NK-92 treated with Interleukin-12 subunit alpha and Interleukin-12 subunit beta, amount 100 ng/mL, for 24 hours (cell line): Measurements from ENCODE around the gene ADGRF4.
"Not testable (repeated sequence)": the region's sequence is repeated elsewhere in the genome, so short reads cannot be mapped to it uniquely, and the experiment has no call there.

Source experiments
- DNase-seq: peaks from one replicate; lab custom pipeline; 2025; lab: John Stamatoyannopoulos, UW

ADGRF4 gene

DNA sequence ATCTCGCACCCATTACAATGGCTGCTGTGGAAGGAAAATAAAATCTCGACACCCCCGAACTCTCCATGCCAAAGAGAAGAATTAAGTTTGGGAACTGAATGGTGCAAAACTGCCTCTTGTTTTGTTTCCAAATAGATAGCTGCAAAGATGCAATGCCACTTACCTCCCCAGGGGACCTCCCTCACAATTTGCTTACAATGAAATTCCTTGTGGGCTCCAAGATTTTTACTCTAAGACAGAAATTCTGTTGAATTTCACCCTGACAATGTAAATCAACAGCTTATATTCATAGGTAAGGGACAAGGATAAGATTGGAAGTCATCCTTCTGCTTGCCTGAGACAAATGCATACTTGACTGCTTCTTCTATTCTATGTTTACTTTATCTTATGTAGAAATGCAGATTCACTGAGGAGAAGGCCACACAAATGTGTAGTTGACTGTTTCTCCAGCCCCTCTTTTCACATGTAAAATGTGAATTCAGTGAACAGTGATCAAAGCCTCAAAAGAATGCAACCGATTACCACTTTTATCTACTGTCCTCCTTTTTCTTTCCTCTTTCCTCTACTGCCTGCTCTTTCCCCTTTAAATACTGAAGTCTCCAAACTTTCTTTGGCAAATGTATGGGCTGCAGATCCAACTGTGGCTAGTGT is 36.6 kb downstream of the ADGRF4 start:
- no peak for DNase-seq

DNA sequence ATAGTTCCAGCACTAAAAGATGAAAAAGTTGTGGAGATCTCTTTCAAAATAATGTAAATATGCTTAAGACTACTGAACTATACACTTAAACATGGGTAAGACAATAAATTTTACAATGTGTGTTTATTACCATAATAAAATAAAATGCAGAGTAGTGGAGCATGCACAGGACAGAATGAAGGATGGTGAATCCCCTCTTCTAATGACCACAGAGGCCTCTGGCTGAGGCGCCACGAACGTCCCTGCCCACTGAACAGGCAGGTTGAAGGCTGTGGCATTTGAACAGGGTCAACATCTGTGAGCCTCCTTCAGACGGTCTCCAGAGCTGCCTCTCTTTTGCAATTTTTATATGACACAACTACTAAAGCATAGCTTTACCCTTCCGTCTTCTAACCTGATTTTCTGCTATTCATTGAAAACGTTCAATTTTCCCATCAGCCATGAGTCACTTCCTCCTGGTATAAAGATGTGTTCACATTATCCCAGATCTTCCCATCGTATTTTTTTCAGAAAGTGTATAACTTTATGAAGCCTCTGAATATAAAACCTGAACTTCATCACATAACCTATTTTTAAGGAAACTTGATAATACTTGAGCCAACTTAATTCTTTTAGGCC is 37.8 kb downstream of the ADGRF4 start:
- DNase-seq: no peak

DNA sequence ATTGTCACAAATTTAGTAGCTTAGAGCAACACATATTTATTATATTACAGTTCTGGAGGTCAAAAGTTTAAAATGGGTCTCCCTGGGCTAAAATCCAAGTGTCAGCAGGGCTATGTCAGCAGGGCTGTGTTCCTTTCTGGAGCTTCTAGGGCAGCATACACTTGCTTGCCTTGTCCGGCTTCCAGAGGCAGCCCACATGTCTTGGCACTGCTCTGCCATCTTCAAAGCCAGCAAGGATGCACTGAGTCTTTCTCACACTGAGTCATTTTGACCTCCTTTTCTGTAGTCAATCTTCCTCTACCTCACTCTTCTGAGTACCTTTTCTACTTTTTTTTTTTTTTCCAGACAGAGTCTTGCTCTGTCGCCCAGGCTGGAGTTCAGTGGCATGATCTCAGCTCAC is 39.0 kb downstream of the ADGRF4 start:
- DNase-seq: no peak

DNA sequence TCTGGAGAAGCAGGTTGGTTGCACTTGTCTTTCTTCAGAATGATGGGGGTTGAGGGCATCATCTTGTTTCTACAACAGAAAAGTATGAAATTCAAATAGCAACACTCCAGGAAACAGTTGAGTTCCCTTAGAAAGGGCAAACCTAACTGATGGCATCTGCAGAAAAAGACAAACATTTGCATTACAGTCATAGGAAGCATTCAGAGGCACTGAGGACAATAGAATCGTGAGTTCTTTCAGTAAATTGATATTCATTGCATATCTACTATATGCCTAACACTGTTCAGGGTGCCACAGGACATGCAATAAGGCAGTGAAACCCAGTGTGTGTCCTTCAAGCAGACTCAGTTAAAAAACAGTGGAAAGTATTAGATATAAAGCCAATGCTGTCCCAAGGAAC is 42.3 kb downstream of the ADGRF4 start:
- no peak for DNase-seq

DNA sequence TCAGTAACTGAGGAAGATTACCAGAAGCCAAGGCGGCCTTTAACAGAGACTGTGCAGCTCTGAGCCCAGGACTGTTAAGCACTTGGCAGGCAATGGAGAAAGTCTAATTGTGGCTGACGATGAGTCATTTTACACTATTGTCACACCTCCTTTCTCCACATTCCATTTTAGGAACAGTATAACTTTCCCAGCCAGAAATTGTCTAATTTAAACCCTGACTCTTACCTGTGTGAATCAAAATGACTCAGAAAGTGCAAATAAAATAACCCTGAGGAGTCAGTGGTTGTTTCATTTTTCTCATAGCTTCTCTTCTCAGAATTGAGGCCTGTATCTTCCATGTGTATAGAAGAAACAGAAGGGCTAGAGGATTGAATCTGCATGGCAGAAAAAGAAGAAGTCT is 43.4 kb downstream of the ADGRF4 start:
- no peak for DNase-seq

DNA sequence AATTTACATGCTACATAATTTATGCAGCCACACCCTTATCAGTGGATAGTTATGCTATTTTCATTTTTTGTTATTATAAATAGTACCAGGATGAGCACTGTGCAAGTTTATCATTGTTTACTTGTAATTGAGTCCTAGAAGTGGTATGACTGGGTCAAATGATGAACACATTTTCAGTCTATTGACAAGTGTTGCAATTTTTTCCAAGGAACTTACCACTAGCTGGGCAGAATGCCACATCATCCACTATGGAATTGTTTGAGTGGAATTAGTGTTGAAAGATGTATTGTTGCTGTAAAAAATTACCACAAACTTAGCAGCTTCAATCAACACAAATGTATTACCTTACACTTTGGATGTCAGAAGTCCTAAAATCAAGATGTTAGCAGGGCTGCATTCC is 45.4 kb downstream of the ADGRF4 start:
- no peak for DNase-seq

DNA sequence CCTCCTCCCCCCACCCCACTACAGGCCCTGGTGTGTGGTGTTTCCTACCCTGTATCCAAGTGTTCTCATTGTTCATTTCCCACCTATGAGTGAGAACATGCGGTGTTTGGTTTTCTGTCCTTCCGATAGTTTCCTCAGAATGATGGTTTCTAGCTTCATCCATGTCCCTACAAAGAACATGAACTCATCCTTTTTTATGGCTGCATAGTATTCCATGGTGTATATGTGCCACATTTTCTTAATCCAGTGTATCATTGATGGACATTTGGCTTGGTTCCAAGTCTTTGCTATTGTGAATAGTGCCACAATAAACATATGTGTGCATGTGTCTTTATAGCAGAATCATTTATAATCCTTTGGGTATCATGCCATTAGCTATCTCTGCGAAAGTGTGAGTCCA is 46.9 kb downstream of the ADGRF4 start:
- not testable (repeated sequence) for DNase-seq

DNA sequence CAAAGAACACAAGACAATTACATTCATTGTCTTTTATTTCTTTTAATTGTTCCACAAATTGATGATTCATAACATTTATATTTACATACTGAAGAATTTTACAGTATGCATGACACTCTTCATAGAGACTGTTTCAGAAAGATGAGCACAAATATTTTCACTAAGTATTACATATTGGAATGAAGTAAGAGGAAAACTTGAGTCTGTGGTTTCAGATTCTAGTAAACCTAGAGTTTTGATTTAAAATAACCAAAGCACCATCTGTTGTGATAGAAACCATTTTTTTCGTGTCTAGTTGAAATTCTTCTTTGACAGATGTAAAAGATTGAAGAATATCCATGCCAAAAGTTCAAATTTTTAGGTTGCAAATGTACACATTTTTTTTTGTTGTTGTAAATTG is 51.4 kb downstream of the ADGRF4 start:
- no peak for DNase-seq

DNA sequence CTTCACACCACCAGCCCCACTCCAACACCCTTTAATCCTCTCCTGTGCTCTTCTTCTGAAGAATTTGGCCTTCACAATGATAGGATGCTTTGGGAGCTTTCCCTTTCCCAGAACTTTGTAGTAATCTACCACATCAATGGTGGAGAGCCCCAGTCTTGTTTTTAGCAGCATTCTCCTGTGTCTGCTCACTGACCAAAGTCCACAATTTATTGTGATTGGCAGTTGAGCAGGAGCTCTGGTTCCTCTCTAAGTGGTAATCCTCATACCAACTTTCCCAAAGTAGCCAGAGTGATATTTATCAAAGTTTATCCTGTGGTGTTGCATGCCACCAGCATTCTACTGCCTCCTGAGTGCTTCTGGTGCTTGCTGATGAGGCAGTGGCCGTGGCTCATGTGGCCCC is 54.4 kb downstream of the ADGRF4 start:
- no peak for DNase-seq

DNA sequence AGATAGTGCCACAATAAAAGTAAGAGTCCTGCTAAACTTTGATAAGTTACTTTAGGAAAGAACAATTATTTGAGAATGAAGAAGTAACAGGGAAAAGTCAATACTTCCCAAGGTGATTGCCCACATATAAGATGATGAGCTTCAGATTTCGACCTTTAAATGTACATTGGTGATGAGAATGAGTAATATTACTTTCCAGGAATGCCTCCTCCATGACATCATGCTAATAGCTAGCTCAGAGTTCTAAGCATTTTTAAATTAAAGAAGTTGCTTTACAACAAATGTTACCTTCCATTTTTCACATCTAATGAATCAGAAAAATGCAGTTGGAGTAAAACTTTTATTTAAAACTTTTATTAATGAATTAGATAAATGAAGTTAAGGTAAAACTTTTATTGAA is 61.0 kb downstream of the ADGRF4 start:
- DNase-seq: no peak

DNA sequence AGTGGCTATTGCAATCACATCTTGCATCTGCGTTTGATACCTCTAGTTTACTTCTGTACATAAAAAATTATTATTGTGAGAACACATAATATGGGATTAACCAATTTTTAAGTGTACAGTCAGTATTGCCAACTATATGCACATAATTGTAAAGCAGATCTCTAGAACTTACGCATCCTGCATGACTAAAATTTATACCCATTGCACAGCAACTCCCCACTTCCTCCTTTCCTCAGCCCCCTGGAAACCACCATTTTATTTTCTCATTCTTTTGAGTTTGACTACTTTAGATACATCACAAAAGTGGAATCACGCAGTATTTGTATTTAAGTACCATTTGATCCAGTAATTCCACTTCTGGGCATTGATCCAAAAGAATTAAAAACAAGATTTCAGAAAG is 64.1 kb downstream of the ADGRF4 start:
- no peak for DNase-seq

DNA sequence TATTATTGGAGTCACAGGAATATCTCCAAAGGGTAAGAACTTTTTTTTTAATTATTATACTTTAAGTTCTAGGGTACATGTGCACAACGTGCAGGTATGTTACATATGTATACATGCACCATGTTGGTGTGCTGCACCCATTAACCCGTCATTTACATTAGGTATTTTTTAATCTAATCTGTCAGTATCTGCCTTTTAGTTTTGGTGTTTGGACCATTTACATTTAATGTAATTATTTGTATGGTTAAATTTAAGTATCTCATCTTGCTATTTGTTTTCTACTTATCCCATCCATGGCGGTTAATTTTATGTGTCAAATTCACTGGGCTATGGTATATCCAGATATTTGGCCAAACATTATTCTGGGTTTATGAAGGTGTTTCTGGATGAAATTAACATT is 68.1 kb downstream of the ADGRF4 start:
- no peak for DNase-seq

DNA sequence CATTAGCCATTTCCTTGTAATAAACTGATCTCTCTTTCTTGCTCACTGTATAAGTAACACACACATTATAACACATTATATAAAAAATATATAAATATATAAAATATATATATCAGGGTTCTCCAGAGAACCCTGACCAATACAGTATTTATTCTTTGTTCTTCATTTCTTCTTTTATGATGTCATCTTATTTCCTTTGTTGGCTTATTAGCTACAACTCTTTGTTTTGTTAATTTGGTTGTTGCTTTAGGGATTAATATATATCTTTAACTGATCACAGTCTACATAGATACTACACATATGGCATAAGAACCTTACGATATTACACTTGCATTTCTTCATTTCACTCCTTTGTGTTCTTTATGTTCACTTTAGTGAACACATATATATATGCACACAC is 68.7 kb downstream of the ADGRF4 start:
- no peak for DNase-seq

DNA sequence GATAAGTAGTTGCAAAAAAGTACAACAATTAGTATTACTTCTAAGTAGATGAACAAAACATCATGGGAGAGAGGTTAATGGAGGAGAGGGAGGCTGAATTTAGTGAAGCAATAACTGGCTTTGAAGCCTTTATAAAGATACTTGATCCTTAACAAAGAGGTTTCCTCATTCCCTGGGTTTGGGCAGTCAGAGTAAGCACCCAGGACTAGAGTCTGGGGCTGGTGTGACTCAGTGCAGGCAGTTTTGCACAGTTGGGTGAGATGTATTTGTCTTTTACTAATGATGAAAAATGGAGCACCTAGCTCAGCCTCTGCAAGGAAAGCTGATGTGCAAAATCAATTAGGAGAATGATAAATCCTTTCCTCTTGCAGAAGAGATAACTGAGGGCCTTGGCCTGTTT is 71.6 kb downstream of the ADGRF4 start:
- no peak for DNase-seq
